IMR-90 (cell line): ENCODE measurements around the gene ARMC9. TPM values are rescaled to one million over a fixed set of nuclear protein-coding genes. Genes with fewer than 3 reads are reported as not detected.
A peak's percentile ranks its signal among the peaks of the same experiment; 100 is the strongest.

Experiments used
- ATAC-seq: fragments of 200-7000 bp; cut with Tn5 transposase; 2 replicates; pipeline ENCODE4 v1.9.1; 2020; ENCODE audit warnings: low read depth, mild to moderate bottlenecking, moderate library complexity
- BruUV-seq: library from RNA; stranded (reverse); fragments of 400-500 nt; replicated peaks from 2 replicates; lab custom pipeline; 2021; lab: Mats Ljungman, UMichigan
- CTCF ChIA-PET: fragments of 300-600 bp; formaldehyde crosslinking; extraction: SDS; loops from one replicate; lab custom pipeline; 2021; ENCODE audit warnings: antibody characterized with exemption; lab: Yijun Ruan, JAX
- POLR2A ChIA-PET: fragments of 300-600 bp; sonication (Branson Sonifier 250); formaldehyde crosslinking; loops from one replicate; lab custom pipeline; 2022; ENCODE audit warnings: antibody characterized with exemption; ENCODE audit not compliant: unreplicated experiment; lab: Charles Lee
- DNase-seq: peaks from one replicate; pipeline ENCODE4 v3.0.0; 2013
- H2AFZ ChIP-seq: replicated peaks from 2 replicates; pipeline ENCODE3; 2013; ENCODE audit warnings: low read length, mild to moderate bottlenecking; ENCODE audit not compliant: poor library complexity
- H2AK5ac ChIP-seq: 2 replicates; pipeline ENCODE4 v1.6.1; 2013; ENCODE audit warnings: low read depth, low read length, inconsistent platforms
- H2AK9ac ChIP-seq: replicated peaks from 2 replicates; pipeline ENCODE3; 2013; ENCODE audit warnings: mild to moderate bottlenecking, low read depth, low read length, moderate library complexity; ENCODE audit not compliant: poor library complexity
- H2BK120ac ChIP-seq: 2 replicates; pipeline ENCODE4 v1.6.1; 2013; ENCODE audit warnings: low read depth, low read length, inconsistent platforms
- H2BK15ac ChIP-seq: 3 replicates; pipeline ENCODE4 v1.6.1; 2013; ENCODE audit warnings: low read depth, low read length, inconsistent platforms
- H2BK20ac ChIP-seq: 2 replicates; pipeline ENCODE4 v1.6.1; 2013; ENCODE audit warnings: low read depth, mild to moderate bottlenecking, inconsistent platforms, low read length, moderate library complexity
- H2BK5ac ChIP-seq: 2 replicates; pipeline ENCODE4 v1.6.1; 2013; ENCODE audit warnings: mild to moderate bottlenecking, low read depth, low read length, inconsistent platforms; ENCODE audit not compliant: poor library complexity, severe bottlenecking
- H3K14ac ChIP-seq: replicated peaks from 2 replicates; pipeline ENCODE4 v1.6.1; 2013; ENCODE audit warnings: low read depth, low read length, inconsistent platforms
- H3K18ac ChIP-seq: 2 replicates; pipeline ENCODE4 v1.6.1; 2013; ENCODE audit warnings: low read depth, low read length, control low read depth
- H3K23ac ChIP-seq: 2 replicates; pipeline ENCODE4 v1.6.1; 2013; ENCODE audit warnings: low read depth, low read length, inconsistent platforms
- H3K27ac ChIP-seq: 2 replicates; pipeline ENCODE4 v1.5.1; 2013; ENCODE audit warnings: mild to moderate bottlenecking, control low read depth, low read length; ENCODE audit not compliant: insufficient read depth
- H3K27me3 ChIP-seq: 2 replicates; pipeline ENCODE4 v1.6.1; 2013; ENCODE audit warnings: low read length; ENCODE audit not compliant: control insufficient read depth, insufficient read depth
- H3K36me3 ChIP-seq: 2 replicates; pipeline ENCODE4 v1.6.1; 2013; ENCODE audit warnings: low read length, mixed read lengths; ENCODE audit not compliant: control insufficient read depth, insufficient read depth
- H3K4ac ChIP-seq: 2 replicates; pipeline ENCODE4 v1.6.1; 2013; ENCODE audit warnings: low read depth, low read length, inconsistent platforms
- H3K4me1 ChIP-seq: 2 replicates; pipeline ENCODE4 v1.6.1; 2013; ENCODE audit warnings: low read length, mixed read lengths; ENCODE audit not compliant: control insufficient read depth, insufficient read depth
- H3K4me2 ChIP-seq: 2 replicates; pipeline ENCODE4 v1.6.1; 2013; ENCODE audit warnings: low read depth, mild to moderate bottlenecking, control low read depth, low read length, moderate library complexity
- H3K4me3 ChIP-seq: 2 replicates; pipeline ENCODE4 v1.5.1; 2013; ENCODE audit warnings: low read depth, mild to moderate bottlenecking, control low read depth, low read length, moderate library complexity; ENCODE audit not compliant: insufficient read depth
- H3K56ac ChIP-seq: 2 replicates; pipeline ENCODE4 v1.6.1; 2013; ENCODE audit warnings: low read length, inconsistent platforms; ENCODE audit not compliant: insufficient read depth; ENCODE audit errors: extremely low read depth
- H3K79me1 ChIP-seq, 2 experiments: 2 replicates each; pipeline ENCODE4 v1.6.1; 2013; ENCODE audit warnings: low read length in 2 of 2, inconsistent platforms in 1 of 2, low read depth in 1 of 2
- H3K9ac ChIP-seq: 2 replicates; pipeline ENCODE4 v1.6.1; 2013; ENCODE audit warnings: low read depth, low read length, control low read depth
- H3K9me1 ChIP-seq: 2 replicates; pipeline ENCODE4 v1.6.1; 2013; ENCODE audit warnings: low read length, inconsistent platforms; ENCODE audit not compliant: insufficient read depth
- H3K9me3 ChIP-seq: 2 replicates; pipeline ENCODE4 v1.6.1; 2013; ENCODE audit warnings: low read length; ENCODE audit not compliant: control insufficient read depth, insufficient read depth
- H4K20me1 ChIP-seq: 2 replicates; pipeline ENCODE4 v1.6.1; 2013; ENCODE audit warnings: low read length, inconsistent platforms; ENCODE audit not compliant: insufficient read depth
- H4K5ac ChIP-seq: 2 replicates; pipeline ENCODE4 v1.6.1; 2013; ENCODE audit warnings: mild to moderate bottlenecking, low read depth, low read length, control low read depth
- H4K8ac ChIP-seq, 2 experiments: 2 replicates each; pipeline ENCODE4 v1.6.1; 2013; ENCODE audit warnings: low read depth in 2 of 2, low read length in 2 of 2, control low read depth in 1 of 2, inconsistent platforms in 1 of 2
- H4K91ac ChIP-seq: 2 replicates; pipeline ENCODE4 v1.6.1; 2013; ENCODE audit warnings: low read depth, low read length, inconsistent platforms; ENCODE audit not compliant: insufficient read depth
- BHLHE40 ChIP-seq: fragments of 150-350 bp; IDR thresholded peaks from 2 replicates; pipeline ENCODE4 v1.6.1; 2016; ENCODE audit warnings: mild to moderate bottlenecking, low read depth, low read length
- CEBPB ChIP-seq: IDR thresholded peaks from 2 replicates; pipeline ENCODE4 v1.6.1; 2012; ENCODE audit warnings: low read depth, low read length, improper control_type of control experiment
- CHD1 ChIP-seq: IDR thresholded peaks from 2 replicates; pipeline ENCODE4 v1.6.1; 2012; ENCODE audit warnings: low read depth, low read length, improper control_type of control experiment
- CTCF ChIP-seq: conservative IDR thresholded peaks from 2 replicates; pipeline ENCODE4 v1.5.1; 2012; ENCODE audit warnings: mild to moderate bottlenecking, low read depth, low read length, improper control_type of control experiment
- ELK1 ChIP-seq: fragments of 150-350 bp; IDR thresholded peaks from 2 replicates; pipeline ENCODE4 v1.6.1; 2016; ENCODE audit warnings: low read depth, mild to moderate bottlenecking, low read length, moderate library complexity, borderline replicate concordance
- FOS ChIP-seq: fragments of 150-350 bp; IDR thresholded peaks from 2 replicates; pipeline ENCODE4 v1.6.1; 2016; ENCODE audit warnings: low read depth, low read length
- MAFK ChIP-seq: IDR thresholded peaks from 2 replicates; pipeline ENCODE4 v1.6.1; 2012; ENCODE audit warnings: low read depth, low read length, improper control_type of control experiment
- MAZ ChIP-seq: IDR thresholded peaks from 2 replicates; pipeline ENCODE4 v1.6.1; 2012; ENCODE audit warnings: low read depth, mild to moderate bottlenecking, low read length, improper control_type of control experiment, moderate library complexity, borderline replicate concordance
- MXI1 ChIP-seq: IDR thresholded peaks from 2 replicates; pipeline ENCODE4 v1.6.1; 2012; ENCODE audit warnings: low read depth, mild to moderate bottlenecking, low read length, moderate library complexity, borderline replicate concordance
- NFE2L2 ChIP-seq: fragments of 150-350 bp; IDR thresholded peaks from 2 replicates; pipeline ENCODE4 v1.6.1; 2016; ENCODE audit warnings: low read depth, mild to moderate bottlenecking, low read length
- POLR2A ChIP-seq: IDR thresholded peaks from 2 replicates; pipeline ENCODE4 v1.6.1; 2012; ENCODE audit warnings: mild to moderate bottlenecking, low read depth, low read length
- RAD21 ChIP-seq: IDR thresholded peaks from 2 replicates; pipeline ENCODE4 v1.6.1; 2012; ENCODE audit warnings: low read length, improper control_type of control experiment
- RCOR1 ChIP-seq: IDR thresholded peaks from 2 replicates; pipeline ENCODE4 v1.6.1; 2012; ENCODE audit warnings: mild to moderate bottlenecking, low read length, improper control_type of control experiment; ENCODE audit not compliant: insufficient replicate concordance
- RFX5 ChIP-seq: IDR thresholded peaks from 2 replicates; pipeline ENCODE4 v1.8.0; 2012; ENCODE audit warnings: low read depth, mild to moderate bottlenecking, low read length, moderate library complexity
- SMC3 ChIP-seq: fragments of 150-350 bp; IDR thresholded peaks from 2 replicates; pipeline ENCODE4 v1.6.1; 2016; ENCODE audit warnings: low read depth, mild to moderate bottlenecking, antibody characterized with exemption, low read length, moderate library complexity
- USF2 ChIP-seq: fragments of 150-350 bp; IDR thresholded peaks from 2 replicates; pipeline ENCODE4 v1.6.1; 2017; ENCODE audit warnings: mild to moderate bottlenecking, antibody characterized with exemption, low read length, low read depth
- WGBS, 2 experiments: methylation state at CpG; one replicate each; pipeline versions ENCODE4 v1.1.5 to v1.1.7; 2013; ENCODE audit warnings: missing lambda C conversion rate in 2 of 2; ENCODE audit not compliant: insufficient read length in 1 of 2; ENCODE audit errors: extremely low coverage in 2 of 2; 5-methylcytosine and 5-hydroxymethylcytosine counted together
- dilution Hi-C: fragments of 300-500 bp; cut with HindIII; formaldehyde crosslinking; loops from one replicate; pipeline ENCODE4 v1.14.3; 2018; ENCODE audit warnings: low sequenced_read_pairs; ENCODE audit not compliant: unreplicated experiment
- in situ Hi-C: fragments of 300-500 bp; cut with MboI; formaldehyde crosslinking; loops from 3 replicates; pipeline ENCODE4 v1.14.3; 2019; ENCODE audit warnings: low sequenced_read_pairs, inconsistent platforms, mixed read lengths
- intact Hi-C: fragments of 100-400 bp; cut with micrococcal nuclease; formaldehyde crosslinking; loops from 2 replicates; pipeline ENCODE4 v1.10.0; 2022
- polyA plus RNA-seq, 3 experiments: library from polyadenylated mRNA; depleted of rRNA; stranded (reverse); fragments of >200 nt; gene quantifications; 2 replicates each; pipeline ENCODE4 v1.2.3, GENCODE V29; 2012; ENCODE audit warnings: low replicate concordance in 1 of 3
- total RNA-seq: library from RNA; depleted of rRNA; stranded (reverse); fragments of >200 nt; gene quantifications from 2 replicates; pipeline ENCODE4 v1.2.3, GENCODE V29; 2012

Gene ARMC9
- total and polyA plus RNA-seq, 2 of the 4 experiments (the other 2 are of a cell fraction) = 36.0 to 46.6 TPM

- Histone ChIP-seq H4K5ac (no peak overlapping the region; the same call in 1 of the 2 replicates), H3K4me3 (no peak overlapping the region), H3K4me2 (peak overlapping the region; percentile 16; the same call in 1 of the 2 replicates), H2AK9ac (peak overlapping the region; percentile 46), H4K91ac (0 out of 2 replicates have a peak overlapping the region, but pooled peaks have one; percentile 52), H3K23ac (0 out of 2 replicates have a peak overlapping the region, but pooled peaks have one; percentile 45), H3K14ac (peak overlapping the region; percentile 61; the same call in 1 of the 2 replicates), H3K4me1 (peaks cover 9% of the 10 kb centered on the region; the same call in 1 of the 2 replicates), H3K9me3 (no peaks in the 10 kb centered on the region), H2BK120ac (peak overlapping the region; percentile 63; the same call in 1 of the 2 replicates), H2AK5ac (no peak overlapping the region), H3K9me1 (peaks cover 32% of the 10 kb centered on the region), H3K79me1 (peaks cover 48 to 78% of the 10 kb centered on the region in 2 experiments), H4K8ac (peak overlapping the region in 1 of 2 experiments; percentile 52; a peak in 1 of 4 replicates), H3K4ac (peak overlapping the region; percentile 79; the same call in 1 of the 2 replicates), H2BK5ac (no peak overlapping the region), H3K56ac (no peak overlapping the region), H4K20me1 (peaks cover 16% of the 10 kb centered on the region), H3K9ac (no peak overlapping the region), H3K36me3 (peaks cover 15% of the 10 kb centered on the region), H2AFZ (no peak overlapping the region), H2BK20ac (no peak overlapping the region), H3K27me3 (no peaks in the 10 kb centered on the region), H3K18ac (no peak overlapping the region), H2BK15ac (no peak overlapping the region), H3K27ac (no peak overlapping the region)
- WGBS, 2 experiments = 95% methylated on average over 2 of the region's 4 CpGs; no CpG with 5 or more reads in 1 of the 2 experiments
- BruUV-seq = no TSS peak
- no peak for DNase-seq
- POLR2A ChIA-PET = no interaction called here
- dilution Hi-C loops (no loop called here), in situ Hi-C loops (no loop called here), intact Hi-C loops (no loop called here)
- ATAC-seq = no peak
- TF ChIP-seq ELK1 (no peak), POLR2A (no peak), USF2 (no peak), RAD21 (no peak), RFX5 (no peak), MXI1 (no peak), NFE2L2 (no peak), FOS (no peak), MAFK (no peak), SMC3 (no peak), MAZ (no peak), CHD1 (no peak), RCOR1 (no peak), CEBPB (no peak), BHLHE40 (no peak), CTCF (no peak)
- CTCF ChIA-PET = interaction anchor here (1.4 kb wide), 1 partner anchor 97 kb away, joined by 5 read pairs; no protein-coding TSS in a partner anchor
Measured at GRCh38 chr2:231201475-231201814, 3.0 kb downstream of the ARMC9 start.
